CD4-positive, alpha-beta T cell (primary cell): ENCODE results near the gene SPACA4. TPM values are rescaled to one million over a fixed set of nuclear protein-coding genes. Genes with fewer than 3 reads are reported as not detected.
A peak's percentile ranks its signal among the peaks of the same experiment; 100 is the strongest.

Source experiments
- ATAC-seq: fragments of 200-7000 bp; cut with Tn5 transposase; one replicate; pipeline ENCODE4 v1.10.0; 2022; ENCODE audit warnings: mild to moderate bottlenecking; ENCODE audit not compliant: poor library complexity
- CTCF ChIA-PET: fragments of 350-600 bp; sonication (Branson Sonifier 250); formaldehyde crosslinking; loops from one replicate; lab custom pipeline; 2021; ENCODE audit warnings: antibody characterized with exemption, inconsistent platforms; lab: Charles Lee
- POLR2A ChIA-PET: fragments of 350-600 bp; sonication (Branson Sonifier 250); formaldehyde crosslinking; loops from one replicate; lab custom pipeline; 2021; ENCODE audit warnings: antibody characterized with exemption, inconsistent platforms; lab: Charles Lee
- DNase-seq, 14 experiments: peaks; one replicate each; pipeline ENCODE4 v3.0.0-alpha.2; 2013 to 2020; ENCODE audit warnings: mixed read lengths in 2 of 14
- H3K27ac ChIP-seq, 2 donors: one replicate each; pipeline versions ENCODE4 v1.5.1 to v1.7.0; 2013; ENCODE audit warnings: low read length in 2 of 2, low read depth in 1 of 2, mild to moderate bottlenecking in 1 of 2
- H3K27me3 ChIP-seq, 2 experiments: 1 replicate in 1 of 2; 2 replicates in 1 of 2; pipeline versions ENCODE4 v1.6.1 to v1.7.0; 2013; ENCODE audit warnings: low read length in 2 of 2, control low read depth in 1 of 2, mild to moderate bottlenecking in 1 of 2, moderate library complexity in 1 of 2; ENCODE audit not compliant: insufficient read depth in 2 of 2, control insufficient read depth in 1 of 2
- H3K36me3 ChIP-seq: one replicate; pipeline ENCODE4 v1.6.1; 2013; ENCODE audit warnings: low read length, control low read depth; ENCODE audit not compliant: insufficient read depth
- H3K4me1 ChIP-seq: one replicate; pipeline ENCODE4 v1.6.1; 2013; ENCODE audit warnings: low read length, control low read depth; ENCODE audit not compliant: insufficient read depth
- H3K4me3 ChIP-seq: one replicate; pipeline ENCODE4 v1.5.1; 2013; ENCODE audit warnings: mild to moderate bottlenecking, low read length, moderate library complexity
- H3K9me3 ChIP-seq, 2 experiments: 1 replicate in 1 of 2; 2 replicates in 1 of 2; pipeline versions ENCODE4 v1.6.1 to v1.7.0; 2013; ENCODE audit warnings: low read length in 2 of 2, mild to moderate bottlenecking in 2 of 2, control low read depth in 1 of 2, moderate library complexity in 1 of 2; ENCODE audit not compliant: control insufficient read depth in 1 of 2, insufficient read depth in 1 of 2
- H3K27ac Mint-ChIP-seq: one replicate; pipeline ENCODE4 v1.8.0; 2020; ENCODE audit warnings: mixed read lengths
- H3K27me3 Mint-ChIP-seq: one replicate; pipeline ENCODE4 v1.8.0; 2021; ENCODE audit warnings: mixed read lengths
- H3K36me3 Mint-ChIP-seq: one replicate; pipeline ENCODE4 v1.8.0; 2021; ENCODE audit warnings: low read depth, mixed read lengths
- H3K4me1 Mint-ChIP-seq: one replicate; pipeline ENCODE4 v1.8.0; 2021; ENCODE audit warnings: low read depth, mixed read lengths
- H3K4me3 Mint-ChIP-seq: one replicate; pipeline ENCODE4 v1.8.0; 2020; ENCODE audit warnings: mild to moderate bottlenecking, mixed read lengths
- H3K9me3 Mint-ChIP-seq: one replicate; pipeline ENCODE4 v1.8.0; 2020; ENCODE audit warnings: mixed read lengths
- CTCF ChIP-seq: fragments of 200-600 bp; IDR thresholded peaks from one replicate; pipeline ENCODE4 v1.8.0; 2022; ENCODE audit warnings: antibody characterized with exemption, mild to moderate bottlenecking
- intact Hi-C, 2 experiments: fragments of 100-400 bp; cut with DNase I in 1 of 2; cut with micrococcal nuclease in 1 of 2; formaldehyde crosslinking; loops; one replicate each; pipeline versions ENCODE4 v1.15.1 to v1.9.0; 2023 to 2025; cut with DNase I, micrococcal nuclease
- total RNA-seq, 174 experiments: library from RNA in 2 of 174; stranded (reverse) in 2 of 174; gene quantifications; one replicate each; pipeline ENCODE4 v1.2.3 and lab custom pipeline; 2021 to 2026

Gene SPACA4
- total RNA-seq, 2 experiments from 2014 or later: not detected

DNA sequence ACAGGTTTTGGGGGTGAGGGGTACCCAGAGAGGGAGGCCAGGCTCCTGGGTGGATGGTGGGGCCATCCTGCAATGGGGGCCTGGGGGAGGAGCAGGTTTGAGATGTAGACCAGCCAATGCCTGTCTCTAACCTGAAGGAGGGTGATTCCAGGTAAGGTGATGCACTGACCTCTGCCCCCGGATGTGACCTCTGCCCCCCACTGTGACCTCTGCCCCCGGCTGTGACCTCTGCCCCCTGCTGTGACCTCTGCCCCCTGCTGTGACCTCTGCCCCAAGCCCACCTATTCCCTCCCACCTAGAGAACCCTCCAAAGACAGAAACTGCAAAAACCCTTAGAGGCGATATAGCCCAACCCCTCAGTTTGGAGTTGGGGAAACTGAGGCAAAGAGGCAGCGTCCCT is 10.3 kb upstream of the SPACA4 start:
- H3K9me3 Mint-ChIP-seq: no peaks in the 10 kb centered on the region
- intact Hi-C loops: no loop called here
- peaks cover 35% of the 10 kb centered on the region for H3K4me1 ChIP-seq
- DNase-seq (no peak), ATAC-seq (no peak)
- no peak overlapping the region for H3K4me3 Mint-ChIP-seq
- peaks cover 10% of the 10 kb centered on the region for H3K4me1 Mint-ChIP-seq
- no peaks in the 10 kb centered on the region for H3K9me3 ChIP-seq
- no peaks in the 10 kb centered on the region for H3K36me3 ChIP-seq
- H3K36me3 Mint-ChIP-seq: no peaks in the 10 kb centered on the region
- ChIA-PET CTCF (no interaction called here), POLR2A (no interaction called here)
- peak overlapping the region in 1 of 2 donors; percentile 50 for H3K27ac ChIP-seq
- H3K4me3 ChIP-seq: peak overlapping the region; percentile 55
- no peaks in the 10 kb centered on the region for H3K27me3 ChIP-seq
- peak overlapping the region; percentile 88 for H3K27ac Mint-ChIP-seq
- TF ChIP-seq CTCF: no peak
- H3K27me3 Mint-ChIP-seq: no peaks in the 10 kb centered on the region

- peak overlapping the region; percentile 80 for H3K4me3 Mint-ChIP-seq
- H3K36me3 Mint-ChIP-seq: no peaks in the 10 kb centered on the region
- H3K9me3 Mint-ChIP-seq: no peaks in the 10 kb centered on the region
- intact Hi-C loops: no loop called here
- no peak for TF ChIP-seq CTCF
- peak overlapping the region; percentile 88 for H3K27ac Mint-ChIP-seq
- POLR2A ChIA-PET: no interaction called here
- peak in 12 of 14 experiments; percentile 29 to 84 (median 46) for DNase-seq
- Histone ChIP-seq H3K4me3 (peak overlapping the region; percentile 55), H3K4me1 (peaks cover 35% of the 10 kb centered on the region), H3K27ac (peak overlapping the region; percentile 50 to 61), H3K9me3 (no peaks in the 10 kb centered on the region), H3K36me3 (no peaks in the 10 kb centered on the region), H3K27me3 (no peaks in the 10 kb centered on the region)
- peak; percentile 94 for ATAC-seq
- no peaks in the 10 kb centered on the region for H3K27me3 Mint-ChIP-seq
- CTCF ChIA-PET: interaction anchor here (0.7 to 1.0 kb wide), 2 partner anchors 9 to 12 kb away, joined by 3 to 4 read pairs; no protein-coding TSS in a partner anchor
- peaks cover 10% of the 10 kb centered on the region for H3K4me1 Mint-ChIP-seq
Observed at GRCh38 chr19:48596679-48597465, 9.7 kb upstream of the SPACA4 start.

- Mint-ChIP-seq H3K4me1 (peaks cover 10% of the 10 kb centered on the region), H3K9me3 (no peaks in the 10 kb centered on the region), H3K27me3 (no peaks in the 10 kb centered on the region), H3K4me3 (no peak overlapping the region), H3K27ac (peak overlapping the region; percentile 42), H3K36me3 (no peaks in the 10 kb centered on the region)
- TF ChIP-seq CTCF: no peak
- ChIA-PET POLR2A (no interaction called here), CTCF (no interaction called here)
- H3K36me3 ChIP-seq: no peaks in the 10 kb centered on the region
- DNase-seq (peak in 1 of 14 experiments; percentile 10), ATAC-seq (no peak)
- no peak overlapping the region for H3K27ac ChIP-seq
- no peak overlapping the region for H3K4me3 ChIP-seq
- intact Hi-C loops: no loop called here
- H3K9me3 ChIP-seq: no peaks in the 10 kb centered on the region
- H3K27me3 ChIP-seq: no peaks in the 10 kb centered on the region
- peaks cover 26% of the 10 kb centered on the region for H3K4me1 ChIP-seq
Observed at GRCh38 chr19:48598996-48599700, 7.4 kb upstream of the SPACA4 start.
